Measurements from ENCODE around the gene DENND6B.
"Not testable (repeated sequence)": the region's sequence is repeated elsewhere in the genome, so short reads cannot be mapped to it uniquely, and the experiment has no call there.

Gene DENND6B

DNA sequence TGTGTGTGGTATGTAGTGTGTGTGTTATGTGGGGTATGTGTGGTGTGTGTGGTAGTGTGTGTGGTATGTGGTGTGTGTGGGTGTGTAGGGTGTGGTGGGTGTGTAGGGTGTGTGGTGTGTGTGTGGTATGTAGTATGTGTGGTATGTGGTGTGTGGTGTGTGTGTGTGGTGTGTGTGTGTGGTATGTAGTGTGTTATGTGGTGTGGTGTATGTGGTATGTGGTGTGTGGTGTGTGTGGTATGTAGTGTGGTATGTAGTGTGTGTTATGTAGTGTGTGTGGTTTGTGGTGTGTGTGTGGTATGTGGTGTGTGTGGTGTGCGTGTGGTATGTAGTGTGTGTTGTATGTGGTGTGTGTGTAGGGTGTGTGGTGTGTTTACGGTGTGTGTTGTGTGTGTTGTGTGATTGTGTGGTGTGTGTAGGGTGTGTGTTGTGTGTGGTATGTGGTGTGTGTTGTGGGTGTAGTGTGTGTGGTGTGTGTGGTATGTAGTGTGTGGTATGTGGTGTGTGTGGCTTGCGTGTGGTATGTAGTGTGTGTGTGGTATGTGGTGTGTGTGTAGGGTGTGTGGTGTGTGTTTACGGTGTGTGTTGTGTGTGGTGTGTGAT lies 12.1 kb upstream of the DENND6B start:
- DNase-seq (ENCODE audit: low spot score) = no peak

DNA sequence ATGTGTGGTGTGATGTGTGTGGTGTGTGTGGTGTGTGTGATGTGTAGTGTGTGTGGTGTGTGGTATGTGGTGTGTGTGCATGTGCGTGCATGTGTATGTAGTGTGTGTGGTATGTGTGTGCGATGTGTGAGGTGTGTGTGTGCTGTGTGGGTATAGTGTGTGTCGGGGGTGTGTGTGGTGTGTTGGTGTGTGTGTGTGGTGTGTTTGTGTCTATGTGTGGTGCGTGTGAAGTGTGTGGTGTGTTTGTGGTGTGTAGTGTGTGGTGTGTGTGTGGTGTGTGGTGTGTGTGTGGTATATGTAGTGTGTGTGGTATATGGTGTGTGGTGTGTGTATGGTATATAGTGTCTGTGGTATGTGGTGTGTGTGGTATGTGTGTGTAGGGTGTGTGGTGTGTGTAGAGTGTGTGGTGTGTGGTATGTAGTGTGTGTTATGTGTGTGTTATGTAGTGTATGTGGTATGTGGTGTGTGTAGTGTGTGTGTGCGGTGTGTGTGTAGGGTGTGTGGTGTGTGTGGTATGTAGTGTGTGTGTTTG lies 11.3 kb upstream of the DENND6B start:
- DNase-seq (ENCODE audit: low spot score) = no peak

DNA sequence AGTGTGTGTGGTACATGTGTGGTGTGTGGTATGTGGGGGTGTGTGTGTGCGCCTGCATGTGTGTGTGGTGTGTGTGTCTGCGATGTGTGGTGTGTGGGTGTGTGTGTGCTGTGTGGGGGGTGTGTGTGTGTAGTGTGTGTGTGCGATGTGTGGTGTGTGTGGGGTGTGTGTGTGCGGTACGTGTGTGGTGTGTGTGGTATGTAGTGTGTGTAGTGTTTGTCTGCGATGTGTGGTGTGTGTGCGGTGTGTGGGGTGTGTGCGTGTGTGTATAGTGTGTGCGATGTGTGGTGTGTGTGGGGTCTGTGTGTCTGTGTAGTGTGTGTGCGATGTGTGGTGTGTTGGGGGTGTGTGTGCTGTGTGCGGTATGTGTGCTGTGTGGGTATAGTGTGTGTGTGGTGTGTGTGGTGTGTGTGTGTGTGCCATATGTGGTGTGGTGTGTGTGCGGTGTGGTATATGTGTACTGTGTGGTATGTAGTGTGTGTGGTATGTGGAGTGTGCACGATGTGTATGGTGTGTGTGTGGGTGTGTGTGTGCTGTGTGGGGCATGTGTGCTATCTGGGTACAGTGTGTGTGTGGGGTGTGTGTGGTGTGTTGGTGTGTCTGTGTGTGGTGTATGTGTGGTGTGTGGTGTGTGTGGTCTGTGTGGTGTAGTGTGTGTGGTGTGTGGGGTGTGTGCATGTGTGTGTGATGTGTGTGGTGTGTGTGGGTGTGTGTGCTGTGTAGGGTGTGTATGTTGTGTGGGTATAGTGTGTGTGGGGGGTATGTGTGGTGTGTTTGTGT lies 10.6 kb upstream of the DENND6B start:
- DNase-seq (ENCODE audit: low spot score) = no peak

DNA sequence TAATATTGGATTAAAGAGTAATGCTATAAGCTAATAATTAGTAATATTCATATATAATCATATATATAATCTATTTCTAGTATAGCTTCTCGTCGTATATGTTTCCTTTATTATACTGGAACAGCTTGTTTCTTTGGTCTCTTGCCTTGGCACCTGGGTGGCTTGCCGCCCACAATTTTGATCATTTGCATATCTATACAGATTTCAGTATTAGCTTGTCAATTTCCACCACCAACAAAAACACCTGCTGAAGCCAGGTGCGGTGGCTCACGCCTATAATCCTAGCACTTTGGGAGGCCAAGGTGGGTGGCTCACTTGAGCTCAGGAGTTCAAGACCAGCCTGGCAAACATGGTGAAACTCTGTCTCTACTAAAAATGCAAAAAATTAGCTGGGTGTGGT lies 7.6 kb upstream of the DENND6B start:
- not testable (repeated sequence) for DNase-seq (ENCODE audit: low spot score)

DNA sequence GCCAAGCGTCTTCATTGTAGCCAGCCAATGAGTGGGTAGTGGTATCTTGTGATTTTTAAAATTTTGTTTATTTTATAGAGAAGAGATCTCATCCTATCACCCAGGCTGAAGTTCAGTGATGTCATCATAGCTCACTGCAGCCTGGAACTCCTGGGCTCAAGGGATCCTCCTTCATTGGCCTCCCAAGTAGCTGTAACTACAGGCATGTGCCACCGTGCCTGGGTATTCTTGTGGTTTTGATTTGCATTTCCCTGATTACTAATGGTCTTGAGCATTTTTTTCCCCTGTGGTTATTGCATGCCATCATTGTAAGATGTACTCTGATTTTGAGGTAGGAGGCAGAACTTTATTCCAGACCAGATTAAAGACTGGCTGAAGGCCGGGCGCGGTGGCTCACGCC lies 2.4 kb upstream of the DENND6B start:
- DNase-seq (ENCODE audit: low spot score) = no peak

DNA sequence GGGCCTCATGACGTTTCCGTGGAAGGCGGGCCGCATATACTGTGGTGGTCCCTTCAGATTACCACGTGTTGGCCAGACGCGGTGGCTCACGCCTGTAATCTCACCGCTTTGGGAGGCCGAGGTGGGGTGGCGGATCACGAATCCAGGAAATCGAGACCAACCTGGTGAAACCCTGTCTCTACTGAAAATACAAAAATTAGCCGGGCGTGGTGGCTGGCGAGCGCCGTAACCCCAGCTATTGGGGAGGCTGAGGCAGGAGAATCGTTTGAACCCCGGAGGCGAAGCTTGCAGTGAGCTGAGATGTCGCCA lies 853 bp upstream of the DENND6B start:
- no peak for DNase-seq (ENCODE audit: low spot score)

DNA sequence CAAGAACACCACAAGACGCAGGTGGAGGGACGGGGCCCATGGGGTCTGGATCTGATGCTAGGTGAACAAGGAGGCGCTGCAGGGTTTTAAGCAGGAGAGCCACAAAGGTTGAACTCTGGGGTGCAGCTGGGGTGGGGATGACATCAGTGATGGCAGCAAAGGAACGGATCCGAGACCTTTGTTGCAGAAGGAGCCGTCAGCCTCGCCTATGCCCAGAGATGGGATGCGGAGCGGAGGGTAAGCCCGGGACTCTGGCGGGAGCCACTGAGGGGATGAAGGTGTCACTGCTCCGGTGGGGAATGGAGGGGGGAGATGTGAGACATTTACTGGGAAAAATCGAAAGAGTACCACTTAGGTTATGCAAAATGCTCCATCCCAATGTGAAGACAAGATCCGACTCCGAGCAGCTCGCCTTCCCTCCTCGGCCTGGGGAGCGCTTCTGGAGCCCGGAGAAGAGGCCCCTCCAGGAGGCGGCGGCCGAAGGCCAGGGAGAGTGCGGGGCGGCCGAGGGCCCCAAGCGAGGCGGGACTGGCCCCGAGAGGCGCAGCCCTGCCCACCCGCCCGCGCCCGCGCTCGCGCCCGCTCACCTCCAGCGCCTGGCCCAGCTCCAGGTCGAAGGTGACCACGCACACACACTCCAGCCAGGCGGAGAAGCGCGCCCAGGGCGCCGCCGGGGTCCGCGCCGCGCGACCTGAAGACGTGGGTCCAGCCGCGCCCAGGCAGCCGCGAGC lies 422 bp downstream of the DENND6B start:
- DNase-seq (ENCODE audit: low spot score) = peak; percentile 38

DNA sequence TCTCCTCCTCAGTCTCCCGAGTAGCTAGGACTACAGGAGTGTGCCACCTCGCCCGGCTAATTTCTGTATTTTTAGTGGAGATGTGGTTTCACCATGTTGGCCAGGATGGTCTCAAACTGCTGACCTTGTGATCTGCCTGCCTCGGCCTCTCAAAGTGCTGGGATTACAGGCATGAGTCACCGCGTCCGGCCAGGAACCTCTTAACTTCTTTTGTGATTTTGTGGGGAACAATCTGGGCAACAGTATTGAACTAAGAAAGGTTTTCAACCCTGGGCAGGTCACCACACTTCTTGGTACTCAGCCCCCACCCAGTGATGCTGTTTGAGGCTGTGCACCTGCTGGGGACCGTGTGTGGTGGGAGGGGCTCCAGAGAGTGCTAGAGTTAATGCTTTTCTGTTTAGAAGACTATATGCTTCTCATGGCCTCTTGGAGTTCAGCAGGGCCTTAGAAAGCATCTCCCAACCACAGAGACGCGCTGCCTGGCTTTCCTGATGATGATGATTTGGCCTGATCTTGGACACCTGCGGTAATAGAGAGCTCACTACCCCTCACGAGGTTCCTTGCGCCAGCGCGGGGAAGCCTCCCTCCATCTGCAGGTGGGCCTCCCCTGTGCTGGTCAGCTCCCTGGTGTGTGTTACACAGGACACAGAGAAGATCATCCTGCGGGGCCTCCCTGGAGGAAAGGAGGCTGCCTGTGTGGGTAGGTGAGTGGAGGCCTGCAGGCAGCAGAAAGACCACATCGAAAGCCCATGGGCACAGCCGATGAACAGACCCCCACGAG lies 1.2 kb downstream of the DENND6B start:
- no peak for DNase-seq (ENCODE audit: low spot score)

DNA sequence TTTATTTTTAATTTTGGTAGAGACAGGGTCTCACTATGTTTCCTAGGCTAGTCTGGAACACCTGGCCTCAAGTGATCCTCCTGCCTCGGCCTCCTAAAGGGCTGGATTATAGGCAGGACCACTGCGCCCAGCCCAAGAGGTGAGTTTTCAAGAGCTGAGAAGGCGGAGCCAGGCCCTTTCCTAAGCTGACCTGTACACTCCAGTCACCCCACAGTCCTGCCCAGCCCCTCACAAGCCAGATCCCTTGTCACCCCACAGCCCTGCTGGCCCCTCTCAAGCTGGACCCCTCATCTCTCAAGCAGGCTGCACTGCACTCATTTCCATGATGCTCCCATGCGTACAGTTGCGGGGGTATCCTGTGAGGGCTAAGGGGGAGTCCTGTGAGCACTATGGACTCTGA lies 2.9 kb downstream of the DENND6B start:
- no peak for DNase-seq (ENCODE audit: low spot score)

DNA sequence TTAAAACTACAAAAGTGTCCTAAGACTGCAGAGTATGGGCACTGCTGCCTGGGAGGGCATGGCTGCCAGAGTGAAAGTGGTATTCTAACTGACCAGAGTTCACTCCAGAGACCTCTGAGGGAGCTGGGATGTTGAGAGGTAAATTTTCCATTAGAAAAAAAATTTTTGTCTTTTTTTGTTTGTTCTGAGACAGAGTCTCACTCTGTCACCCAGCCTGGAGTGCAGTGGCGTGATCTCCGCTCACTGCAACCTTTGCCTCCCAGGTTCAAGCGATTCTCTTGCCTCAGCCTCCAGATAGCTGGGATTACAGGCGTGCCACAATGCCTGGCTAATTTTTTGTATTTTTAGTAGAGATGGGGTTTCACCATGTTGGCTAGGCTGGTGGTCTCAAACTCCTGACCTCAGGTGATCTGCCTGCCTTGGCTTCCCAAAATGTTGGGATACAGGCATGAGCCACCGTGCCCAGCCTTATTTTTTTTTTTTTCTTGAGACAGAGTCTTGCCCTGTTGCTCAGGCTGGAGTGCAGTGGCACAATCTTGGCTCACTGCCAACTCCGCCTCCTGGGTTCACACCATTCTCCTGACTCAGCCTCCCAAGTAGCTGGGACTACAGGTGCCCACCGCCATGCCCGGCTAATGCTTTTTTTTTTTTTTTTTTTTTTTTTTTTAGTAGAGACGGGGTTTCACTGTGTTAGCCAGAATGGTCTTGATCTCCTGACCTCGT lies 4.3 kb downstream of the DENND6B start:
- DNase-seq (ENCODE audit: low spot score) = not testable (repeated sequence)

DNA sequence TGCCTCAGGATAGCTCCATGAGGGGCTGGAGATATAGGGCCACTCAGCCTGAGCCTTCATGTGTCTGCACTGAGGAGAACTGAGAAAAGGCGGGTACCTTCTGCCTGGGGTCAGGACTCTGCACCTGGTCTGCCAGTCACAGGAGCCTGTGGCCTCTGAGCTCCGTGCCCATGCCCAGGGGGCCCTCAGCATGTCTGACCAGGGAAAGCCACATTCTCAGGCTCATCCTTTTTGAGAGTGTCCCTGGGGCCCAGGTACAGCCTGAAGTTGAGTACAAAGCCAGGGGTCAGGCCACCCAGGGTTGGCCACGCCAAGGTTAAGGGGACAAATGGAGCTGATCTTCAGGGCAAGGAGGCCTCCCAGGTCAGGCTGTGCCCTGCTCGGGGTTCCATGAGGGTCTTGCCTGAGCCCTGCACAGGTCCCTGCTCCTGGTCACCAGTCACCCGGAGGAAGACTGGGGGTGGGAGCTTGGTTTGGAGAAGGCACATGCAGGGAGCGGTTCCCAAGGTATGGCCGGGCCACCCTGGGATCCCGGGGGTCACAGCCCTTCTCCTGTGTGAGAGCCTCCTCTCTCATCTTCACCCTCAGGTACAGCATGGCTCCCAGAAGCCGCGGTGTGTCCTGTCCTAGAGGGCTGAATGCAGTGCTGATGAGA lies 6.0 kb downstream of the DENND6B start:
- DNase-seq (ENCODE audit: low spot score) = no peak

DNA sequence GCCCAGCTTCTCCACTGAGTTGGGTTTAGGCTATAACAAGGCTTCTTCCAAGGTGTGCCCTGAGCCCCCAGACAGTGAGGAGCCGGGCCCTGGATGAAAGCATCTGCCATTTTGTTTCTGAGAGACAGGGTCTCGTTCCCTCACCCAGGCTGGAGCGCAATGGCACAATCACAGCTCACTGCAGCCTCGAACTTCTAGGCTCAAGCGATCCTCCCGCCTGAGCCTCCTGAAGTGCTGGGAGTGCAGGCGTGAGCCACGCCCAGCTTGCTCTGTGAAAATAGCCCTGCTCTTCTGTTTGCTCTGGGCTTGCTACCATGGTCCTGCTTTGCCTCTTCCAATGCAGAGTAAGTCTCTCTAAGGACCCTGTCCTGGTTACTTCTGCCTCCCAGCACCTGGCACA lies 6.7 kb downstream of the DENND6B start:
- no peak for DNase-seq (ENCODE audit: low spot score)

DNA sequence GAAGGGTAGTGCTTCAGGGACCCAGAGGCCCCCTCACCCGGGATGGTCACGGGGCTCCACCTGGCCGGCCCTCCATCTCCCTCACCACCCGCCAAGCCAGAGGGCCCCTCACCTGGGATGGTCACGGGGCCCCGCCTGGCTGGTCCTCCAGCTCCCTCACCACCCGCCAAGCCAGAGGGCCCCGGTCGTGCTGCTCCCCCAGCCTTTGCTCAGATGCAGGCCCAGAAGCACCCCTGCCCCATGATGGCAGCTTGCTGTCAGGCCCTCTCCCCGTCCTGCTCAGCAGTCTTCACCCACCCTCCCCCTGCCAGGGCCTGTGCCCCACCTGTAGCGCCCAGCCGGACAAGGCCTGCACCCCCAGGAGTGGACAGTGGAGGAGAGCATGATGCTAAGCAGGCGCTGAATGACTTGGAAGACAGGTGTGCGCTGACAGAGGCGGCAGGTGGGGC lies 7.3 kb downstream of the DENND6B start:
- DNase-seq (ENCODE audit: low spot score) = no peak

DNA sequence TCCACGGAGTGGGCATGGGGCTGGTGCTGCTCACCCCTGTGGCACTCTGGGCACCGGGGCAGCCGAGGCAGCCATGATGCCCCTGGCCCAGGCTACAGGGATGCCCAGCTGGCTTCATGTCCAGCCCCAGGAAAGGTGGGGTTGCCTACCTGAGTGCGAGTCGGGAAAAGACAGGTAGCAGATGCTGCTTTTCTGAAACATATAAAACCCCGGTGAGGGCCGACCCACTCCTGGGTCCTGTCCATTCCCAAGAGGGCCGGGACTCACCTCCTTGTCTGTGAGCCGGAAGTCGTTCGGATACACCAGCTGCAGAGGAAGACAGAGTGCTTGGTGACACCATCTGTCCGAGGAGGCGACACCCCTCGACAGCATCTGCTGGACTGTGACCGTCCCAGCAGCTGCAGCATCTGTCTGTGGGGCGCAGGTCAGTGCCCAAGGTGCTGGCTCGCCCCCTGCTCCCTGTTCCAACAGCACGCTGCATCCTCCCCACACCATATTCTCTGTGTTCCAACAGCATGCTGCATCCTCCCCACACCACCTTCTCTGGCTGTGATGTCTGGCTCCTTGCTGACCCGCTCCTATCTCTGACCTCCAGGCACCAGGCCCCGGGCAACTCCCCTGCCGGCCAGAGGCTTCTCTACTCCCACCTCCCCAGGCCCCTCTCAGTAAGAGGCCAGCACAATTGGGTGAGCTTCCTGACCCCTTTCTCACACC lies 8.0 kb downstream of the DENND6B start:
- DNase-seq (ENCODE audit: low spot score) = no peak

DNA sequence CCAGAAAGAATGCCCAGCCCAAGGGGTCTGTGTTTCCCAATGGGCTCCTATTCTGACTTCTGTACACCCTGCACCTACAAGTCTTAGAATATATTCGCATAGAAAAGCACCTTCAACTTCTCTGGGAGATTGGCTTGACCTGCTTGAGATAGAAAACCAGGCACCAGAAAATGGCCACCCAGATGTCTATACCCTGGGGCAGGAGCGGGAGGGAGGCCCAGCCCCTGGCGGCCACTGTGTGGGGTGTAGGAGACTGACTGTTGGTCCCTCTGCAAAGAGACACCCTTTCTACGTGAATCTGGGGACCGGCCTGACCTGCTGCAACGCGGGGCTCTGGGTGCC lies 8.5 kb downstream of the DENND6B start:
- DNase-seq (ENCODE audit: low spot score) = no peak

DNA sequence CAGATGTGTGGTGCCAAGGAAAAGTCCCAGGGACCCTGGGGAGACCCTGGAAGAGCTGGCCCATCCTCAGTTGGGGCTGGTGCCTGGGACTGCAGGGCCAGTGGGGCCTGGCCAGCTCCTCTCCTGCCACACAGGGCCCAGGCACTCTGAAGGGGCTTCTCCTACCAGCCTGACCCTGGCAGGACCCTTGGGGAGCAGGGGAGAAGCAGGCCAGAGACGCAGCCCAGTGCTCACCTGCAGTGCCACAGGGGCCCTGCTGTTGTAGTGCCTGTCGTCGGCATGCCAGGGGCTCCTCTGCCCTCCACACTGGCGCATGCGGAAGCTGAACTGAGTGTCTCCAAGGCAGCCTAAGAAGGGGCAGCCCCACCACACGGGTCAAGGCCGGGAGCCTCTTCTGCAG lies 9.1 kb downstream of the DENND6B start:
- no peak for DNase-seq (ENCODE audit: low spot score)

DNA sequence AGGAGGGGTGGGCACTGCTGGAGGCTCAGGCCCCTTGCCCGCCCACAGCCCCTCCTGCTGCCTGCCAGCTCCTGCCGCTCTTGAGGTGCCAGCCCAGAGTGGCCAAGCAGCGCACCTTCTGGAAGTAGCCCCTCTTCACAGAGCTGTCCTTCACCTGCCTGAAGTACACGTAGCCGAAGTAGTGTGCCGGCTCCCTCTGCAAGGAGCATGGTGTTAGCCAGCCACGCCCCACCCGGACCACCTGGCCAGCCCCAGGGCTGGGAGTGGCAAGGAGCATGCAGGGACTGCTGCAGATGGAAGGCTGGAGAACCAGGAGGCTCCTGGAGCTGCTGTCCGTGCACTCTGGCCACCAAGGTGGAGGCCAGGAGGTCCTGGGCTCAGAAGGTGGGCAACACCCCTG lies 9.6 kb downstream of the DENND6B start:
- no peak for DNase-seq (ENCODE audit: low spot score)

DNA sequence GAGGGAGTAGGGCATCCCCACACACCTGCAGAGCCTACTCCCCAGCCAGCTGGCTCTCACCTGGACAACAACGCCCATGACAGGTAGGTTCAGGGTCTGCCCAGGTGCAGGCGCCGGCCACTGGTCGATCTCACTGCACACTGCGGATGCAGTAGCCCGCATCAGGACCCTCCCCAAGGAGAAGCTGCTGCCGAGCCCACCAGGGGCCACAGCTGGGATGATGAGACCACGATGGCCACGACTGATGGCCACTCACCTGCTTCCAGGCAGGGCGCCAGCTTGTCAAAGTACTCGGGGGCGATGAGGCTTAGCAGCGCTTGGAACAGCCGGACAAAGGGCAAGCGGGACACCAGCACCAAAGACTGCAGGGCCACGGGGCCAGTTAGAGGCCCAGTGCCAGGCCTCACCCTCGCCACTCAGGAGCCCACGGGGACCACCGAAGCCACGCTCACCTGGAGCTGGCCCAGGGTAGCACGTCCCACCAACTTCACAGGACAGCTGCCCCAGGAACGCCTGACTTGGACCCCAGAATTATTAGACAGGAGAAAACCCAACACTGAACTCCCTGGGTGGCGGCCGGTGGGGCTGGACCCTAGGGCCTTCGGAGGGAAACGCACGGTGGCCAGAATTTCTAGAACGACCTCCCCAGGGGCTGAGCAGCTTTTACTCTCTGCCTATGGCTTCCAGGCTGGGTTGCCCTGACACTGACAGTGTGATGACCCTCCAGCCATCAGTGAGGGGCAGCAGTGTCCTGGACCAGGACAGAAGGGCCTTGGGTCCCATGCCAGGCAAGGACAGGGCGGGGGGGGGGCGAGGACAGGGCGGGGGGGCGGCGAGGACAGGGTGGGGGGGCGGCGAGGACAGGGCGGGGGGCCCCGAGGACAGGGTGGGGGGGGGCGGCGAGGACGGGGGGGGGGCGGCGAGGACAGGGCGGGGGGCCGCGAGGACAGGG lies 10.4 kb downstream of the DENND6B start:
- DNase-seq (ENCODE audit: low spot score) = no peak

Measured in AG08396 (cell line).